Ecto neural progenitor cell (in vitro differentiated cells): ENCODE measurements around the gene MCL1.
"Not testable (repeated sequence)": the region's sequence is repeated elsewhere in the genome, so short reads cannot be mapped to it uniquely, and the experiment has no call there.

ENCODE experiments used
- DNase-seq: peaks from one replicate; pipeline ENCODE4 v3.0.0-alpha.2; 2018; ENCODE audit warnings: low spot score

The MCL1 gene

DNA sequence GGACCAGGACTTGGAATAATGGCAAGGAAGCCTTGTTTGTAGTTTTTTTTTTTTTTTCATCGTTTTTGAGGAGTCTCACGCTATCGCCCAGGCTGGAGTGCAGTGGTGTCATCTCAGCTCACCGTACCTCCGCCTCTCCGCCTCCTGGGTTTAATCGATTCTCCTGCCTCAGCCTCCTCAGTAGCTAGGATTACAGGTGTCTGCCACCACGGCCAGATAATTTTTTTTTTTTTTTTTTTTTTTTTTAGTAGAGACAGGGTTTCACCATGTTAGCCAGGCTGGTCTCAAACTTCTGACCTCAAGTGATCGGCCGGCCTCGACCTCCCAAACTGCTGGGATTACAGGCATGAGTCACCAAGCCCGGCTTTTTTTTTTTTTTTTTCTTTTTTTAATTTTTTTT, 23.0 kb upstream of the MCL1 start:
- not testable (repeated sequence) for DNase-seq

DNA sequence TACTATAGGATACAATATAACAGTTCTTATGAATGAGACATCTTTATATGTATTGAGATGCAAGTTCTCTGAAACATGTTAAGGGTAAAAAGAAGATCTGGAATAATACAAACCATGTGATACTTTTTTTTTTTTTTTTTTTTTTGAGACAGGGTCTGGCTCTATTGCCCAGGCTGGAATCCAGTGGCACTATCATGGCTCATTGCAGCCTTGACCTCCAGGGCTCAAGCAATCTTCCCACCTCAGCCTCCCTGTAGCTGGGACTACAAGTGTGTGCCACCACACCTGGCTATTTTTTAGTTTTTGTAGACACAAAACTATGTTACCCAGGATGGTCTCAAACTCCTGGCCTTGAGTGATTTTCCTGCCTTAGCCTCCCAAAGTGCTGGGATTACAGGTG, 22.1 kb upstream of the MCL1 start:
- DNase-seq, result no peak

- not testable (repeated sequence) for DNase-seq
Observed at GRCh38 chr1:150598346-150598745, 18.9 kb upstream of the MCL1 start.

DNA sequence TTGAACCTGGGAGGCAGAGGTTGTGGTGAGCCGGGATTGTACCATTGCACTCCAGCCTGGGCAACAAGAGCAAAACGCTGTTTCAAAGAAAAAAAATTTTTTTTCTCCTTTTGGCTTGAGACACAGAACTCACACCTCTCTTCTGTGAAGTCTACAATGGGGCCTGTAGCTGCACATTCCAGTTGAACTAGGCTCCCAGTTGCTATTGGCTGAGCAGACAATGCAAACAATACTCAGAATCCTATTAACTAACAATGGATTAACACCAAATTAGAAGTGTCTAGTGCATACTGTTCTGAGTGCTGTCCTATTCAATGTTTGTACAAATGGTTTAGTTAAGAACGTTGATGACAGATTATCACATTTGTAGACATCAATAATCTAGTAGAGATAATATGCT, 17.6 kb upstream of the MCL1 start:
- no peak for DNase-seq

- DNase-seq, result no peak
Observed at GRCh38 chr1:150596095-150596892, 16.9 kb upstream of the MCL1 start.

GRCh38 chr1:150582371-150582770, 3.0 kb upstream of the MCL1 start:
- DNase-seq, result no peak

- DNase-seq, result not testable (repeated sequence)
Observed at GRCh38 chr1:150581962-150582361, 2.6 kb upstream of the MCL1 start.

DNA sequence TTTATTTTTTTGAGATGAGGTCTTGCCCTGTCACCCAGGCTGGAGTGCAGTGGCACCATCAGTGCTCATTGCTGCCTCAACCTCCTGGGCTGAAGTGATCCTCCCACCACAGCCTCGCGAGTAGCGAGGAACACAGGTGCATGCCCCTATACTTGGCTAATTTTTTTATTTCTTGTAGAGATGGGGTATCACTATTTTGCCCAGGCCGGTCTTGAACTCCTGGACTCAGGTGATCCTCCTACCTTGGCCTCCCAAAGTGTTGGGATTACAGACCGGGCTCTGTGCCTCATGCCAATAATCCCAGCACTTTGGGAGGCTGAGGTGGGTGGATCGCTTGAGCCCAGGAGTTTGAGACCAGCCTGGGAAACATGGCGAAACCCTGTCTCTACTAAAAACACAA, 2.0 kb upstream of the MCL1 start:
- DNase-seq, result not testable (repeated sequence)

- DNase-seq, result not testable (repeated sequence)
Observed at GRCh38 chr1:150580966-150581365, 1.6 kb upstream of the MCL1 start.

DNA sequence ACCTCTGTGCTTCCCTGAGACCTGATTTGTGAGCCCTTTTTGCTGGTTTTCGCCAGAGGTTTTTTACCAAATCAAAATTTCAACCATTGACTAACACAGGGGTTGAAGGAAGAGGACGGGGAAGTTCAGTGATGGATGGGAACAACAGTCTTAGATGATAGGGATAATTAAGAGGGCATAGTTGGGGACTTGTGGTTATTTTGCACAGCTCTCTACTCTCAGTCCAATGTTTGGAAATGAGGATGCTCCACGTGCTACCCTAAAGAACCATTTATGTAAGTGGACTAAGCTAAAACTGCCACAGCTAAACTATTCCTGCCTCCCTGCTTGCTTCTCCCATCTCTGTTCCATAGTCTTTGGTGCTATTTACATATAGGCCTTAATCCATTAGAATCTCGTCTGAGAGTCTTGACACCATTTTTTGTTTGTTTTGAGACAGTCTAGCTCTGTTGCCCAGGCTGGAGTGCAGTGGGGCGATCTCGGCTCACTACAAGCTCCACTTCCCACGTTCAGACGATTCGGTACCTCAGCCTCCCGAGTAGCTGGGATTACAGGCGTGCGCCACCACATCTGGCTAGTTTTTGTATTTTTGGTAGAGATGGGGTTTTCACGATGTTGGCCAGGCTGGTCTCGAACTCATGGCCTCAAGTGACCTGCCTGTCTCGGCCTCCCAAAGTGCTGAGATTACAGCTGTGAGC, 684 bp upstream of the MCL1 start:
- DNase-seq, result peak; percentile 40

DNA sequence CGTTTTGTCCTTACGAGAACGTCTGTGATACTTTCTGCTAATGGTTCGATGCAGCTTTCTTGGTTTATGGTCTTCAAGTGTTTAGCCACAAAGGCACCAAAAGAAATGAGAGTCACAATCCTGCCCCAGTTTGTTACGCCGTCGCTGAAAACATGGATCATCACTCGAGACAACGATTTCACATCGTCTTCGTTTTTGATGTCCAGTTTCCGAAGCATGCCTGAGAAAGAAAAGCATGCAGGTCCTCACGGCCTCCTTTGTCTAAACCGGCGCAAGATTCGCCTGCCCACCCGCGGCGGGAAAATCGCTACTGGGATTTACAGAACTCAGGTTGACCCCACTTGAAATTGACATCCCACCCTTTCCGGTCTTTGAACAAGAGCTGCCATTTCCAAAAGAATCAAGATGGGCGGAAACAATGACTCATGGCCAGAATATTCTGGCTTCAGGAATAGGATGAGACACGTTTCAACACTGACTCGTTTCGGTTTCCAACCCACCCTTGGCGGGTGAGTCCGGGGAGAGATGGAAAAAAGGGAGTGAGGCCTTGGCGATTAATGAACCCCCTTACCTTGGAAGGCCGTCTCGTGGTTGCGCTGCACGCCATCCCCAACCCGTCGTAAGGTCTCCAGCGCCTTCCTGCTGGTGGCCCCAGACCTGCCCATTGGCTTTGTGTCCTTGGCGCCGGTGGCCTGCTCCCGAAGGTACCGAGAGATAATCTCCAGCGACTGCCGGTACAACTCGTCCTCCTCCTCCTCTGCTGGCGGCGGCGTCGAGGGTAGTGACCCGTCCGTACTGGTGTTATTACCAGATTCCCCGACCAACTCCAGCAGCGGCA, 919 bp downstream of the MCL1 start:
- peak; percentile 60 for DNase-seq

DNA sequence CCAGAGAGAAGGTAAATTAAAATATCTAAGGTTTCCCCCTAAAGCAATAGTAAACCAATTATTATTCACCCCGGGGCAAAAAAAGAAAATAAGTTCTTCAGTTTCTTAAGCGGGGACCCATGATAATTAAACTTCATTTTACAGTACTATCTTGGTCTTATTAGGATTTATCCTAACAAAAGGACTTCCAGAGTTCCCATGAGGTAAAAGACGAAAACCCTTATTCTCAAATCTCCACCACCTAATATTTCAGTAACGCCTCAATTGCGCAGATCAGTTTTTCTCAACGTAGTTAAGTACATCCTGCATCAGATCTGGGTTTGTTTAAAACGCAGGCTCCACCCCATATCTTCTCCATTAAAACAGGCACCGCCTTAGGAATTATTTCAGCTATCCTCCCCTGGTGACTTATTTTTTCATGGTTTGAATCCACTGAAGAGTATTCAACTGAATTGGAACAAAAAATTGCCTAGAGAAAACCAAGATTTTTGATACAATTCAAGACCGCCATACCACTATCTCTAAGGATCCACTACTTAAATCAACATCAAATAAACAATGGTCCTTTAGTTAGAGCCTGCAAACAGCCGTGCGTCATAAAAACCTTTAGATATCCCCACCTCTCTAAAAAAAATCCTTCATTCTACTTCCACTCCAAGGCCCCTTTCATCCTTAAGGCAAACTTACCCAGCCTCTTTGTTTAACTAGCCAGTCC, 1.7 kb downstream of the MCL1 start:
- DNase-seq, result no peak

- DNase-seq, result no peak
Observed at GRCh38 chr1:150576794-150577556, 2.4 kb downstream of the MCL1 start.

DNA sequence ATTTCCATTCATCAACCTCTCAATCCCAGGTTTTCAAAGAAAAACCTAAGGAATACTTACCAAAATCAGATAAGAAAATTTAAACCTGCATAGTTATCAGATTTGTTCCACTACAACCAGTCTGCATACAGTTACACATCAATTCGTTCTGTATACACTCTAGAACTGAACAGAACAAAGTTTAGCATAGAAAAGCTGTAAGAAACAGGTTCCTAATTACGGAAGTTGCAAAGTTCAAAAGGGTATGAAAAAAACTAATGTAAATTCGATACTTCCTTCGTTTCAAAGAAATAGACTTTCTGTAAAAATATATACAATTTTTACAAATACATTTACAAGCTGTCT, 3.1 kb downstream of the MCL1 start:
- DNase-seq, result no peak

GRCh38 chr1:150575518-150576366, 3.7 kb downstream of the MCL1 start:
- no peak for DNase-seq

DNA sequence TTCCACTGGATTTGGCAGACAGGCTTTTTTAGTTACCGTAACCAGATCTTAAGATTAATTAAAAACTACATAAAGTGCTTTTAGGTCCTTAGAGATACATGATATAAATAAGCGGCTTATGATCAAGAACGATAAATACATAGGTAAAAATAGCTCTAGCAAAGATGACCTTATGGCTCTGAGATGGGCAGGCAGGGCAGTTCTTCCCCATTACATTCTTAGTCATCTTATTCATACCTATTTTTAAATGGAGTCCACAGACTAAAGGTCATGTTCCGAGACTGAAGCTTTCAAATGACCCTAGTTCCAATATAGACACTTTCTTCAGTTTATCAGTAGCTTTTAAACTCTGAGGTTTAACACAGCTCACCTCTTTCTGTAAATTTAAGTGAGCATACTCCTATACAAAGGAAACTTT, 4.3 kb downstream of the MCL1 start:
- DNase-seq, result no peak

GRCh38 chr1:150574260-150575071, 4.9 kb downstream of the MCL1 start:
- no peak for DNase-seq

DNA sequence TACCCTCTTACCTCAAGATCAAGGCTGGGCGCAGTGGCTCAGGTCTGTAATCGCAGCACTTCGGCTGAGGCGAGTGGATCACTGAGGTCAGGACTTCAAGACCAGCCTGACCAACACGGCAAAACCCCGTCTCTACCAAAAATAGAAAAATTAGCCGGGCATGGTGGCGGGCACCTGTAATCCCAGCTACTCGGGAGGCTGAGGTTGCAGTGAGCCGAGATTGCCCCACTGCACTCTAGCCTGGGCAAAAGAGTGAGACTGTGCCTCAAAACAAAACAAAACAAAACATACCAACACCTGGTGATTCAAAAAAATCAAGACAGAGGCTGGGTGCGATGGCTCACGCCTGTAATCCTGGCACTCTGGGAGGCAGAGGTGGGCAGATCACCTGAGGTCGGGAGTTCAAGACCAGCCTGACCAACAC, 5.8 kb downstream of the MCL1 start:
- peak; percentile 42 for DNase-seq

- DNase-seq, result no peak
Observed at GRCh38 chr1:150572918-150573647, 6.3 kb downstream of the MCL1 start.
